ENCODE data around the gene CHM.
"Not testable (repeated sequence)": the region's sequence is repeated elsewhere in the genome, so short reads cannot be mapped to it uniquely, and the experiment has no call there.

The CHM gene, protein sequence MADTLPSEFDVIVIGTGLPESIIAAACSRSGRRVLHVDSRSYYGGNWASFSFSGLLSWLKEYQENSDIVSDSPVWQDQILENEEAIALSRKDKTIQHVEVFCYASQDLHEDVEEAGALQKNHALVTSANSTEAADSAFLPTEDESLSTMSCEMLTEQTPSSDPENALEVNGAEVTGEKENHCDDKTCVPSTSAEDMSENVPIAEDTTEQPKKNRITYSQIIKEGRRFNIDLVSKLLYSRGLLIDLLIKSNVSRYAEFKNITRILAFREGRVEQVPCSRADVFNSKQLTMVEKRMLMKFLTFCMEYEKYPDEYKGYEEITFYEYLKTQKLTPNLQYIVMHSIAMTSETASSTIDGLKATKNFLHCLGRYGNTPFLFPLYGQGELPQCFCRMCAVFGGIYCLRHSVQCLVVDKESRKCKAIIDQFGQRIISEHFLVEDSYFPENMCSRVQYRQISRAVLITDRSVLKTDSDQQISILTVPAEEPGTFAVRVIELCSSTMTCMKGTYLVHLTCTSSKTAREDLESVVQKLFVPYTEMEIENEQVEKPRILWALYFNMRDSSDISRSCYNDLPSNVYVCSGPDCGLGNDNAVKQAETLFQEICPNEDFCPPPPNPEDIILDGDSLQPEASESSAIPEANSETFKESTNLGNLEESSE

DNA sequence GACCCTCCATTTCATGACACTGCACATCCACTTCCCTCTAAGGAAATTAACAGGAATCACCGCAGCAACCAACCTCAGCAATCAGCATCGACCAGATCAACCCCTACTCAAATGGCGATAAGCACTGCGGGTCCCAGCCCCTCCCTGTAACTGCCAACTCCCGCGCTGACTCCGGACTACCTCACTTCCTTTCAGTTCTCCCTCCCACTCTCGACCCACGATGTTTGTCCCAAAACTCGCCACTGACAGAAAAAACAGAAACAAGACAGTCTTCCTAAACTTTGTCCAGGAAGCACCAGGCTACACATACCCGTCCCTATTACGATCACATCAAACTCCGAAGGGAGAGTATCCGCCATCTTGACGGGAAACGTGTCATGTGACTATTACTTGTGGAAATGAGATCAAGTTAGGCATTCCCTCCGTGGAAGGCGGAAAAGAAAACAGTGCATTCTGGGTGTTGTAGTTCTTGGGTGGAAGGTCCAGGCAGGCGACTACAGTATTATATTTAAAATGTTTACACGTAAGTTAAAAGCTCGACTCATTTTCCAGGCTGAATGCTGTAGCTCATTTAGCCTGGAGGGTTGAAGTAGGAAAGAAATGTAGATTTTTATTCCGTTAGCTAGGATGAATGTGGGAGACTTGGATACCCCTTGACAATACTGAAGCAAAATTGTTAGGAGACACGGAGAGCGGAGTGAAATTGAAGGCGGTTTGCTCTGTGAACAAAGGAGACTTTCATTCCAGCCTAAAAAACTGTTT, at the start of gene CHM:
TSS of gene CHM (minus strand) at position 385 of the 762 bp plus-strand sequence. CDS start at position 359, 26 bp downstream.
- peak; percentile 26 to 33 for DNase-seq (ENCODE audit: low read depth in 2 of 2)

DNA sequence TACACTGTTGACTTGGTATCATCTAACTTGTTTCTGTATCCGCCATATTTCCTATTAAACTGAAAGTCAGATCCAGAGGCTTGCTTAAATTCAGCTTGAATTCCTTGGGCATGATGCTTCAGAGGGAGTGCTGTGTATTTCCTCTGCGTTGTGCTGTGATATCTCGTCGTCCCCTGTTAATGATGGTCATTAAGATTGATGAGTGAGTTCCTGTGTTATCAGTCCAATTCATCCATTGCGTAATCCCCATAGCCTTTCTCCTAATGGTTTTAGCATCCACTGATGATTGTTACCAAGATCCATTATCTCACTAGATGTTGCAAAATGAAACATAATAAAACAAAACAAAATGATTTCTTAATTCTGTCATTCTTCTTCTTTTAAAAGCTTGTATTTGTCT, 31.3 kb upstream of the CHM start:
- no peak for DNase-seq (ENCODE audit: low read depth in 2 of 2)

DNA sequence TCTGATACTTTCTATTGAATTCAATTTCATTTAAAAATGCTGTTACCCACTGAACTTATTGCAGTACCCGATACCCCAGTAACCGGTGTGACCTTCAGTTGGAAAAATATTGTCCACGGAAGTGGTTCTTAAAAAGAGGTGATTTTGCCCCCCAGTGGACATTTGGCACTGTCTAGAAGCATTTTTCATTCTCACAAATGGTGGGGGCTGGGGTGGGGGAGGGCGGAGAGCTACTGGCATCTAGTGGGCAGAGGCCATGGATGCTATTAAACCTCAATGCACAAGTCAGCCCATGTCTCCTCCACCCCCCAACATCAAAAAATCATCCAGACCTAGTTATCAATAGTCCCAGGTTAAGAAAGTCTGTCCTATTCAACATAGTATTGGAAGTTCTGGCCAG, 19.6 kb upstream of the CHM start:
- DNase-seq (ENCODE audit: low read depth in 2 of 2): no peak

DNA sequence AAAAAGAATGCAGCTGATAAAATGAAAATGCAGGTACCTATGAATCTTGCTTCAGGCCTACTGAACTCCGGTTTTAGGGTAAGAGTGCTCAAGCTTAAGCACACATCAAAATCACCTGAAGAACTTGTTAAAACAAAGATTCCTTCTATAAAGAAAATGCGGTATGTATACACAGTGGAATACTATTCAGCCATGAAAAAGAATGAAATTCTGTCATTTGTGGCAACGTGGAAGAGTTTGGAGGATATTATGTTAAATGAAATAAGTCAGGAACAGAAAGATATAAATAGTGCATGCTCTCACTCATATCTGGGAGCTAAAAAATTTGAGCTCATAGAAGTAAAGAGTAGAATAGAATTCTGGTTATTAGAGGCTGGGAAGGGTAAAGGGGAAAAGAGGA, 14.0 kb upstream of the CHM start:
- DNase-seq (ENCODE audit: low read depth in 2 of 2): no peak

DNA sequence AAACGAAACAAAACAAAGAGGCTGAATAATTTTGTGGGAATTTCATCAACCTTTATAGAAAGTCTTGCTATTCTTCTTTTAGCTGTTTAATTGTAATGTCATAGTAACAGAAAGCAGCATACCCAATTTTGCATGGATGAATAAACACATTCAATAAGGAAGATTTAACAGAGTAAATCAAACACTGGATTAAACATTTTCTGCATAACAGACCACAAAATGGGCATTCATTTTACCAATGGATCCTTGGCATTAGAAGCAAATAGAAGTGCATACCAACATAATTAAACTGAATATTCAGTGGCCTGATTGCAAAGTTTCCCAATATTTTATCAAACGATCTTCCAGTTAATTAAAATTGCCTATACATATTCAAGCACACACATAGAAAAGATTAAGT, 4.4 kb upstream of the CHM start:
- DNase-seq (ENCODE audit: low read depth in 2 of 2): no peak

DNA sequence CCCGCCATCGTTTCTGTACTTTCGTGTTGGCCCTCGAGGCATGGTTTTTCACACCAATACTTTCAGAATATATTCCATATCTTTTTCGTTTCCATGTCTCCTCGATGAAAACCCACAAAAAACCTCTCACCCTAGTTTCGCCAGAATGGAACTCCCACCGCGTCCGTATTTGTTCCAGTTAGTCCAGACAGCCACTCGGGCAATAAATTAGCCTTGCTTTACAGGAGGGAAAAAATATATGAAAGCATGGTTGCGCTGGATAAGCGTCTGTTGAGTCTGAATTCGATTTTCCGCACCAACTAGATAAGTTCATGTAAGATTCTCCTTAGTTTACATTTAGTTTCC, 550 bp upstream of the CHM start:
- DNase-seq (ENCODE audit: low read depth in 2 of 2): no peak

DNA sequence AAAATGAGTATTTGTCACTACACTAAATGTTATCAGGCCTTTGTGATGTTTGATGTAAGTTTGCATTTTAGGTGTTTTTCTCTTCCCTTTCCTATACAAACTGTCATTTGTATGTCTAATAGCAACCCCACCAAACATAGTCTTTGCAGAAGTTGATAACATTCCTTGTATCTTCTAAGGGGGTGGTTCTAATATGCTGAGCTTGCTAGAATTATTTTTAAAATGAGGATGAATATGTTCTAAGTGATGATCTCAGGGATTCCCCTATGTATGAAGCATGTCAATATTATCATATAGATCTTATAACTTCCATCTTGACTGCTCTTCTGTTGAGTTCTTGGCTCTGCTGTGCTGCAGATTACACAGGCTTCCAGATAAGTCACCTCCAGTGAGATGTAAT, 3.1 kb downstream of the CHM start:
- DNase-seq (ENCODE audit: low read depth in 2 of 2): no peak

DNA sequence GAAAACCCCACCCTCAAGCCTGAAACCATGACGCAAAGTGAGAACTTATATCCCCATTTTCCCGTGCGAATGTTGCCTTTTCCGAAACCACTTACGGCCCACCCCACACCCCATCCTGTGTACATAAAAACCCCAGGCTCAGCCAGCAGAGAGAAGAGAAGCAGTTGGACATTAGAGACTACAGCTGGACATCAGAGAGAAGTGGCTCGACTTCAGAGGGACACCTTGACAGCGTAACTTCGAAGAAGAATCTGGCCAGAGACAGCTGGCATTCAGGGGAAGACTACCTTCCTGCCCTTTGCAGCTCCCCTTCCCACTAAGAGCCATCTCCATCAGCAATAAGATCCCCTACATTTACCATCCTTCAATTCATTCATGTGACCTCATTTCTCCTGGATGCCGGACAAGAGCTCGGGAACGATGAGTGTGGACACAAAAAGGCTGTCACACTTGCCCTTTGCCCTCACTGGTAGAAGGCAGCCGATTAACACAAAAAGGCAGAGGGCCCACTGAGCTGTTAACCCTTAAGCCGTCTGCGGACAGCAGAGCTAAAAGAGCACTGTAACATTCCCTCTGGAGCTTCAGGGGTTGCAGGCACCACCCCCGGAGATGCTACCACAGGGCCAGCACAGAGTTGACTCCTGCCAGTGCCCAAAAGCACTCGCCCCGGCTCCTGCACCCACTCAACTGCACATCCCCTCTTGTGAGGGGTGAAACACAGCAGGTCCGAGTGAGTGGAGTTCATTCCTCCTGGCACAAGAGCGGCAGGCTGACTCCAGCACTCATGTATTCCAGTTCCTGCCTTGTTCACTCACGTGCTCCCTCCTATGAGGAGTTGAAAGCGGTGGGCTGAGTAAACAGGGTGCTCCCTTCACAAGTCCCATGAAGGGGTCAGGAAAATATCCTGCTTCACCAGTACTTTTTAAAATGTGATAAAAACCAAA, 7.5 kb downstream of the CHM start:
- DNase-seq (ENCODE audit: low read depth in 2 of 2): no peak

DNA sequence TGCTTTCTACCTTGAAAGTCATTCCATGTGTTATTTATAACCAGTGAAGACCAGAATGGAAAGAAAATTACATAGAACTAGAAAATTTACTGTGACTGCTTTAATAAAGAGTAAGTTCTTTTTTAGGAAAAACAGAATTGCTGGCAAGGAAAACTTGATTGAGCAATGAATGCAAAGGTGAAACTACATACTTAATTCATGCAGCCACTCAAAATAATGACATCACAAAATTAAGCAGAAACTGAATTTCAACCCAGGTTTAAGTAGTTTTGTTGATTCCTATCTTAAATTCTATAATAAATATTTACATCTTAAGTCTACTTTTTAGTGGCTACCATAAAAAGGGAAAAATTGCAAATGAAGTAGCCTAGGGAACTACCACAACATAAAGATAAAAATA, 14.0 kb downstream of the CHM start:
- no peak for DNase-seq (ENCODE audit: low read depth in 2 of 2)

DNA sequence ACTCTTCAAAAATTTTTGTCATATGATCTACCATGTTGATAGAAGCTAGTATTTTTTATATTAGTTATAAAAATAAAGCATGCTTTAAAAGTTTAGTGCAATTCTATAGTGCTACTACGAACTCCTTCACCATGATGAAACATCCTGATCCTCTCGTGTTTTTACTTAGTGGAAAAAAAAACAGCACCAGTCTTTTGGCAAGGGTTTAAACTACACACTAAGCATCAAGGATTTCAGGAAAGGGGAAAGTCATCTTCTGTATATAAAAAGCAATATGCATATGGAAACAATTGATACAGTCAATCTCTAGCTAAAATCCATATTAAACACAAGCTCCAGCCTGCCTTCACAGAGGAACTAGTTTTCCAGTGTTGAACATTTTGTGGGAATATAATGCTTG, 18.7 kb downstream of the CHM start:
- no peak for DNase-seq (ENCODE audit: low read depth in 2 of 2)

DNA sequence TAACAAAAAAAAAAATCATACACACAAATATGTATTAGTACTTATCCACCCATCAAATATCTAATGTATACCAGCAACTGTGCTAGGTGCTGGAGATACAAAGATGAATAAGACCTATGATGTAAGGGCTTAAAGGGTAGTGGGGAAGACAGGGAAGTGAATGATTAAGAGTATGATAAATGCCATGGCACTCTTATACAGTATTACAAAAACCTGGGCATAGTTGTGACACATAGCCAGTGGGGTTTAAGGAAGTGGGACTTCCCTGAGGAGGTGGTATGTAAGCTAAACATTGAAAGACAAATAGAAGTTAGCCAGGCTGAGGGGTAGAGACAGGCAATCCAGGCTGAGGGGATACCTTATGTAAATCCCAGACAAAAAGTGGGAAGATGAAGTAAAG, 23.5 kb downstream of the CHM start:
- DNase-seq (ENCODE audit: low read depth in 2 of 2): no peak

DNA sequence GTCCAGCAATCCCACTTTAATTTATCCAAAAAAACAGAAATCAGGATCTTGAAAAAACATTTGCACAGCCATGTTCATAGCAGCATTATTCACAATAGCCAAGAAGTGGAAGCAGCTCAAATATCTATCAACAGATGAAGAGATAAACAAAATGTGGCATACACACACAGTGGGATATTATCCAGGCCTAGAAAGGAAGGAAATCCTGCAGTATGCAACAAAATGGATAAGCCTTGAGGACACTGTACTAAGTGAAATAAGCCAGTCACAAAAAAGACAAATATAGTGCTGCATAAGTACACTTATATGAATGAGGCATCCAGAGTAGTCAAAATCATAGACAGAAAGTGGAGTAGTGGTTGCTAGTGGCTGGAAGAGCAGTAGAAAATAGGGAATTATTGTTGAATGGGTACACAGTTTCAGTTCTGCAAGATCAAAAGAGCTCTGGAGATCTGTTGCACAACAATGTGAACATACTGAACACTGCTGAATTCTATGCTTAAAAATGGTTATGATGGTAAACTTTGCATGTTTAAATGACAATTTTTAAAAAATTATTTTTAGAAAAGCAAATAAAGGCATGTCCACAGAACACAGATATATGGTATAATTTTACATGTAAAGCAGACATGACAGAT, 25.6 kb downstream of the CHM start:
- DNase-seq (ENCODE audit: low read depth in 2 of 2): no peak

DNA sequence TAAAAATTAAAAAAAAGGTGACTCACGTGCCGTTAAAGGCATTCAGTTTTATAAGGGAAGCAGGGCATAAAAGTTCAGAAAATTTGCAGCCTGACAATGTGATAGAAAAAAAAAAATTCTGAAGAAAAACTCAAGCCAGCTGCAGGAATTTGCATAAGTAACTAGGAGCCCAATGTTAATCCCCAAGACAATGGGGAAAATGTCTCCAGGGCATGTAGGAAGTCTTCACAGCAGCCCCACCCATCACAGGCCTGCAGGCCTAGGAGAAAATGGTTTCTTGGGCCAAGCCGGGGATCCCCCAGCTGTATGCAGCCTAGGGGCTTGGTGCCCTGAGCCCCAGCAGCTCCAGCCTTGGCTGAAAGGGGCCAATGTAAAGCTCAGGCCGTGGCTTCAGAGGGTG, 31.2 kb downstream of the CHM start:
- DNase-seq (ENCODE audit: low read depth in 2 of 2): no peak

DNA sequence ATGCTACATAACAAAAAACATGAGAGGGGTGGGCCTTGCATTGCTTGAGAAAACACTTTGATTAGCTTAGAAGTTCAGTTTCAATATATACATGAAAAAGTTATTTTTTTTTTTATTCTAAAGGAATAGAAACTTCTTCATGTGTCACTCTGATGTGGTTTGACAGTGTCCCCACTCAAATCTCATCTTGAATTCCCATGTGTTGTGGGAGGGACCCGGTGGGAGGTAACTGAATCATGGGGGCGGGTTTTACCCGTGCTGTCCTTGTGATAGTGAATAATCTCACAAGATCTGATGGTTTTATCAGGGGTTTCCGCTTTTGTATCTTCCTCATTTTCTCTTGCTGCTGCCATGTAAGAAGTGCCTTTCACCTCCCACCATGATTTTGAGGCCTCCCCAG, 32.4 kb downstream of the CHM start:
- not testable (repeated sequence) for DNase-seq (ENCODE audit: low read depth in 2 of 2)

DNA sequence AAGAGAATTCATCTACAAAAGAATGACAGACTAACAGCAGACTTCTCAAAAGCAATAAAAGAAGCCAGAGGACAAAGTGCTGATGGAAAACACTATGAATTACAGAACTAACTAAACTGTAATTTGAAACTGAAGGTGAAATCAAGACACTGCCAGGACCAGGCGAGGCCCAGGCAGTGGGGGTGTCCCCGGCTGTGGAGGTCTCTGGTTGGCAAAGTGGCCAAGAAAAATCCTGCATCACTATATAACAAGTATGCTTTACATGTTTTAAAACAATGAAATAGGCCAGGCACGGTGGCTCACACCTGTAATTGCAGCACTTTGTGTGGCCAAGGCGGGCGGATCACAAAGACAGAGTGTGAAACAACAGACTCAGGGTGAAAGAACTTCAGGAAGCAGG, 32.9 kb downstream of the CHM start:
- no peak for DNase-seq (ENCODE audit: low read depth in 2 of 2)

DNA sequence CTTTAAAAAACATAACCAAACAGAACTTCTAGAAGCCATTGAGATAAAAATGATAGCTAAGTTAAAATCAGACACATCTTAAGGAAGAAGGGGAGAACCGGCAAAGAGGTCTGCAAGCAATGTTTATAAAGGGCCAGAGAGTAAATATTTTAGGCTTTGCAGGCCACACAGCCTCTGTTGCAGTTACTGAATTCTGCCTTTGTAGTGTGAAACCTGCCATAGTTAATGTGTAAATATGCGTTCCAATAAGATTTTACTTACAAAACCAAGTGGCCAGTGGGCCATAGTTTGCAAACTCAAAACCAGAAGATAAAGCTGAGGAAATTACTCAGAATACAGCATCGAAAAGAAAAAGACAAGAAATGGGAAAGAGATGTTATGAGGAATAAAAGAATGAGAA, 33.6 kb downstream of the CHM start:
- DNase-seq (ENCODE audit: low read depth in 2 of 2): no peak

DNA sequence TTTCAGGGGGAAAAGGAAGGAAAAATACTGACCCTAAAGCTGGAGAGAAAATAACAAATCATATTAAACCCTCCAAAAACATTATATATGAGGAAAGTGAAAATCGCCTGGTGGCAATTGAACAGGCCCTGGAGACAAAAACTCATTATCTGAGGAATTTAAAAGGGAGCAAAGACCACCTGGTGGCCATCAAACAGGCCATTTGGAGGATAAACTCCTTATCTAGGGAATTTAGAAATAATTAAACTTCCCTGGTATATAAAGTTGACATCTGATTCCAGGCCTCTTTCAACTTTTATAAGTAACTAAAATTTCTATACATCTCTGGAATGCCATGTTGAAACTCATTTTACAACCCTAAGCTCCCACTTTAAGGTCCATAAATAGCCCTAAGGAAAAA, 35.2 kb downstream of the CHM start:
- DNase-seq (ENCODE audit: low read depth in 2 of 2): no peak

DNA sequence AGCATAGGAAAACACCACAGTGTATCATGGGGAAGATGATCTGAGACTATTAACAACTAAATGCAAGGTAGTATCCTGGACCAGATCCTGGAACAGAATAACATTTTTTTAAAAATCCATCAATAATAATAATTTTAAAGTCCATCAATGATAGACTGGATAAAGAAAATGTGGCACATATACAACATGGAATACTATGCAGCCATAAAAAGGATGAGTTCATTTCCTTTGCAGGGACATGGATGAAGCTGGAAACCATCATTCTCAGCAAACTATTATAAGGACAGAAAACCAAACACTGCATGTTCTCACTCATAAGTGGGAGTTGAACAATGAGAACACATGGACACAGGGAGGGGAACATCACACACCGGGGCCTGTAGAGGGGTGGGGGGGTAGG, 37.6 kb downstream of the CHM start:
- DNase-seq (ENCODE audit: low read depth in 2 of 2): not testable (repeated sequence)

DNA sequence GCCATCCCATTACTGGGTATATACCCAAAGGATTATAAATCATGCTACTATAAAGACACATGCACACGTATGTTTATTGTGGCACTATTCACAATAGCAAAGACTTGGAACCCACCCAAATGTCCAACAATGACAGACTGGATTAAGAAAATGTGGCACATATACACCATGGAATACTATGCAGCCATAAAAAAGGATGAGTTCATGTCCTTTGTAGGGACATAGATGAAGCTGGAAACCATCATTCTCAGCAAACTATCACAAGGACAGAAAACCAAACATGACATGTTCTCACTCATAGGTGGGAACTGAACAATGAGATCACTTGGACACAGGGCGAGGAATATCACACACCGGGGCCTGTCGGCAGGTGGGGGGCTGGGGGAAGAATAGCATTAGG, 39.5 kb downstream of the CHM start:
- DNase-seq (ENCODE audit: low read depth in 2 of 2): not testable (repeated sequence)

DNA sequence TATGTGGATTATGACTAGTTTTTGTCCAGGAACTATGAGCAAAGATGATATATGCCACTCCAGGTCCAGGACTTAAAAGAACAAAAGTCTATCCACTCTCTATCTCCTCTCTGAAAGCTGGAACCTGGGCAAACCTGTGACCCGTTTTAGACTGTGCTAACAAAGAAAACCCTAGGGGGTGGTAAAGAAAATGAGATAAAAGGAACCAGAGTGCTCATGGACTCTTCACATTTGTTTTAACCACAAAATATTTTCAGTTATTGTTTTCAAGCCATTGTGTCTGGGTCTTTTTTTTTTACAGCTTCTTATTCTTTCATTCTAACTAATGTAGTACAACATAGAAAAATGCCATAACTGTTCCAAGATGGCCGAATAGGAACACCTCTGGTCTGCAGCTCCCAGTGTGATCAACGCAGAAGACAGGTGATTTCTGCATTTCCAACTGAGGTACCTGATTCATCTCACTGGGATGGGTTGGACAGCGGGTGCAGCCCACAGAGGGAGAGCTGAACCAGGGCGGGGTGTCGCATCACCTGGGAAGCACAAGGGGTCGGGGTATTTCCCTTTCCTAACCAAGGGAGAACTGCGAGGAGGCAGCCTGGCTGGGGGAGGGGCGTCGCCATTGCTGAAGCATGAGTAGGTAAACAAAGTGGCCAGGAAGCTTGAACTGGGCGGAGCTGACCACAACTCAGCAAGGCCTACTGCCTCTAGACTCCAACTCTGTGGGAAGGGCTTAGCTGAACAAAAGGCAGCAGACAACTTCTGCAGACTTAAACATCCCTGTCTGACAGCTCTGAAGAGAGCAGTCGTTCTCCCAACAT, 45.1 kb downstream of the CHM start:
- DNase-seq (ENCODE audit: low read depth in 2 of 2): no peak
